ENCODE results near the gene DIAPH3. TPM values are rescaled to one million over a fixed set of nuclear protein-coding genes. Genes with fewer than 3 reads are reported as not detected.
A peak's percentile ranks its signal among the peaks of the same experiment; 100 is the strongest.

Gene DIAPH3
- polyA plus RNA-seq, 3 donors from 2014 or later: 0.03 to 0.25 TPM; not detected in 1

GRCh38 chr13:60016229-60016628 is 147.5 kb downstream of the DIAPH3 start:
- Mint-ChIP-seq H3K27me3 (ENCODE audit: low read depth in 3 of 3) (peaks cover 0 to 2% (median 2%) of the 10 kb centered on the region in 3 donors), H3K4me3 (no peak overlapping the region), H3K36me3 (no peaks in the 10 kb centered on the region), H3K27ac (no peak overlapping the region), H3K4me1 (peaks cover 23 to 27% of the 10 kb centered on the region in 2 donors), H3K9me3 (no peaks in the 10 kb centered on the region)
- DNase-seq: no peak

DNA sequence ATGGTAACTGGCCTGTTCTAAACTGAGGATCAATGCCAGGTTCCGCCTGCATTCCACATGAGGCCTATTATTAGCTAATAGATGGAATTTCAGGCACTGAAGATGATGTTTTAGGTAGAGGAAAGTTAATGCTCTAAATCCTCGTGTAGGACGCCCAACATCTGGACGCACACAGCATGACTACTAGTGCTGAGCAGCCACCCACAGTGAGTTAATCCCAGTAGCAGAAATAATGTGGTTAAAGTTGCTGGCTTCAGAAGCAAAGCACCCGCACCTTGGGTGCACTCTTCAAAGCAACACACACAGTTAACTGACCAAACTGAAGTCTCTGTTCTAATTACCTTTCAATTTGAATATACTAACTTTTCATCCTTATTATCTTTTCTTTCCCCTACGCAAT is 150.6 kb downstream of the DIAPH3 start:
- H3K36me3 Mint-ChIP-seq: no peaks in the 10 kb centered on the region
- H3K27ac Mint-ChIP-seq: no peak overlapping the region
- peaks cover 7 to 16% of the 10 kb centered on the region in 2 donors for H3K4me1 Mint-ChIP-seq
- no peak overlapping the region for H3K4me3 Mint-ChIP-seq
- H3K27me3 Mint-ChIP-seq (ENCODE audit: low read depth in 3 of 3): peaks cover 0 to 2% (median 0%) of the 10 kb centered on the region in 3 donors
- H3K9me3 Mint-ChIP-seq: no peaks in the 10 kb centered on the region
- no peak for DNase-seq

GRCh38 chr13:60012488-60012887 is 151.2 kb downstream of the DIAPH3 start:
- Mint-ChIP-seq H3K9me3 (no peaks in the 10 kb centered on the region), H3K27ac (peak overlapping the region in 1 of 6 donors; percentile 1), H3K4me1 (peaks cover 7 to 16% of the 10 kb centered on the region in 2 donors), H3K4me3 (no peak overlapping the region), H3K36me3 (no peaks in the 10 kb centered on the region), H3K27me3 (ENCODE audit: low read depth in 3 of 3) (peaks cover 0 to 2% (median 0%) of the 10 kb centered on the region in 3 donors)
- DNase-seq: no peak

GRCh38 chr13:60009300-60010253 is 154.2 kb downstream of the DIAPH3 start:
- no peaks in the 10 kb centered on the region for H3K27me3 Mint-ChIP-seq (ENCODE audit: low read depth in 3 of 3)
- peak overlapping the region in 2 of 6 donors; percentile 57 to 80 for H3K27ac Mint-ChIP-seq
- H3K9me3 Mint-ChIP-seq: no peaks in the 10 kb centered on the region
- peaks cover 7 to 10% of the 10 kb centered on the region in 2 donors for H3K4me1 Mint-ChIP-seq
- H3K36me3 Mint-ChIP-seq: peaks cover 0 to 4% (median 3%) of the 10 kb centered on the region in 3 donors
- H3K4me3 Mint-ChIP-seq: peak overlapping the region in 4 of 5 donors; percentile 44 to 73 (median 62)
- DNase-seq: peak in 2 of 3 donors; percentile 19 to 33

DNA sequence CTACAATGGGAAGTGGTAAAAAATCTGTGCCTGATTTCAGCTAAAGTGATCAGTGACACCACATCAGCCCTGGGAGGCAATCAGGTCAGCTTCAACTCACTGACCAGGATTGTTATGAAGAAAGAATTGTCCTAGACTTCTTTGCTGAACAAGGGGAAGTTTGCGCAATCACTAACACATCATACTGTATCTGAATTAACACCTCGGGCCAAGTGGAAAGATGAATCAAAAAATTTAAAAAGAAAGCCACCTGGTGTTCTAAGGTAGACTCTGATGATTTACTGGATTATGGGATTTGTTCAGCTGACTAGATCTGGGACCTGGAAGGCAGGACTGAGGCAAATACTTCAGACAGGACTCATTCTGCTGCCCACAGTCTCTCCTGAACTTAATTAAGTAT is 161.8 kb downstream of the DIAPH3 start:
- no peaks in the 10 kb centered on the region for H3K27me3 Mint-ChIP-seq (ENCODE audit: low read depth in 3 of 3)

GRCh38 chr13:60000976-60001375 is 162.8 kb downstream of the DIAPH3 start:
- no peaks in the 10 kb centered on the region for H3K27me3 Mint-ChIP-seq (ENCODE audit: low read depth in 3 of 3)
- peaks cover 0 to 3% (median 0%) of the 10 kb centered on the region in 3 donors for H3K36me3 Mint-ChIP-seq
- no peak overlapping the region for H3K27ac Mint-ChIP-seq
- H3K4me3 Mint-ChIP-seq: no peak overlapping the region
- peaks cover 0 to 3% of the 10 kb centered on the region in 2 donors for H3K4me1 Mint-ChIP-seq
- DNase-seq: no peak
- H3K9me3 Mint-ChIP-seq: peaks cover 0 to 2% (median 0%) of the 10 kb centered on the region in 6 donors

More for the DNA sequence above, 161.8 kb downstream of the DIAPH3 start:
- no peak for DNase-seq
- H3K27ac Mint-ChIP-seq: no peak overlapping the region
- H3K4me1 Mint-ChIP-seq: peaks cover 0 to 3% of the 10 kb centered on the region in 2 donors
- H3K36me3 Mint-ChIP-seq: peaks cover 0 to 4% (median 3%) of the 10 kb centered on the region in 3 donors
- no peak overlapping the region for H3K4me3 Mint-ChIP-seq
- peaks cover 0 to 2% (median 0%) of the 10 kb centered on the region in 6 donors for H3K9me3 Mint-ChIP-seq

GRCh38 chr13:60000081-60000480 is 163.6 kb downstream of the DIAPH3 start:
- peaks cover 0 to 2% (median 0%) of the 10 kb centered on the region in 6 donors for H3K9me3 Mint-ChIP-seq
- H3K4me3 Mint-ChIP-seq: no peak overlapping the region
- H3K27ac Mint-ChIP-seq: no peak overlapping the region
- peaks cover 0 to 3% (median 0%) of the 10 kb centered on the region in 3 donors for H3K36me3 Mint-ChIP-seq
- no peak for DNase-seq
- H3K4me1 Mint-ChIP-seq: peaks cover 0 to 3% of the 10 kb centered on the region in 2 donors
- H3K27me3 Mint-ChIP-seq (ENCODE audit: low read depth in 3 of 3): no peaks in the 10 kb centered on the region

- Mint-ChIP-seq H3K36me3 (peaks cover 0 to 2% (median 0%) of the 10 kb centered on the region in 3 donors), H3K4me1 (peaks cover 0 to 3% of the 10 kb centered on the region in 2 donors), H3K27ac (no peak overlapping the region), H3K9me3 (peaks cover 0 to 2% (median 0%) of the 10 kb centered on the region in 6 donors), H3K27me3 (ENCODE audit: low read depth in 3 of 3) (peaks cover 0 to 3% (median 0%) of the 10 kb centered on the region in 3 donors), H3K4me3 (no peak overlapping the region)
- no peak for DNase-seq
Measured at GRCh38 chr13:59997976-59998375, 165.8 kb downstream of the DIAPH3 start.

- Mint-ChIP-seq H3K4me3 (no peak overlapping the region), H3K9me3 (no peaks in the 10 kb centered on the region), H3K27ac (no peak overlapping the region), H3K36me3 (peaks cover 0 to 2% (median 0%) of the 10 kb centered on the region in 3 donors), H3K4me1 (no peaks in the 10 kb centered on the region), H3K27me3 (ENCODE audit: low read depth in 3 of 3) (peaks cover 0 to 3% (median 0%) of the 10 kb centered on the region in 3 donors)
- no peak for DNase-seq
Measured at GRCh38 chr13:59996461-59996980, 167.2 kb downstream of the DIAPH3 start.

DNA sequence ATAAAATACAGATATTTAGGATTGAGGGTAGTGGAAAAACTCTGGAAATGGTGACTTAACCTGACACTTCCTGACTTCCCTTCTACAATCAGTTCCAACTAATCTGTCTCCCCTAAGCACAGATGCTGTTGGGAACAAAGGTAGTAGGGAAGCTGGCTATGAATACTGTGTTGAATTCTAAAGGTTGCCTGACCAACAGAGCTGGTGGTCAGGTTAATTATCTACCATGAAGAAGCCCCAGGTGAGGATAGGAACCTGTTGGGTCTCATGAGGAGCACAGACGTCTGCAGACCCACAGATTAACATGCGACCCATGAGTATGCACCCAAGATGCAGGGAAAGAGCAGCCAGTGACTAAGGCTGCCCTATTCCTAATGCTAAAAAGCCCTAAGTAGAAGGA is 172.3 kb downstream of the DIAPH3 start:
- no peak overlapping the region for H3K27ac Mint-ChIP-seq
- DNase-seq: no peak
- H3K9me3 Mint-ChIP-seq: peaks cover 0 to 2% (median 0%) of the 10 kb centered on the region in 6 donors
- H3K36me3 Mint-ChIP-seq: peaks cover 0 to 2% (median 0%) of the 10 kb centered on the region in 3 donors
- H3K4me1 Mint-ChIP-seq: no peaks in the 10 kb centered on the region
- H3K4me3 Mint-ChIP-seq: no peak overlapping the region
- peaks cover 0 to 4% (median 0%) of the 10 kb centered on the region in 3 donors for H3K27me3 Mint-ChIP-seq (ENCODE audit: low read depth in 3 of 3)

DNA sequence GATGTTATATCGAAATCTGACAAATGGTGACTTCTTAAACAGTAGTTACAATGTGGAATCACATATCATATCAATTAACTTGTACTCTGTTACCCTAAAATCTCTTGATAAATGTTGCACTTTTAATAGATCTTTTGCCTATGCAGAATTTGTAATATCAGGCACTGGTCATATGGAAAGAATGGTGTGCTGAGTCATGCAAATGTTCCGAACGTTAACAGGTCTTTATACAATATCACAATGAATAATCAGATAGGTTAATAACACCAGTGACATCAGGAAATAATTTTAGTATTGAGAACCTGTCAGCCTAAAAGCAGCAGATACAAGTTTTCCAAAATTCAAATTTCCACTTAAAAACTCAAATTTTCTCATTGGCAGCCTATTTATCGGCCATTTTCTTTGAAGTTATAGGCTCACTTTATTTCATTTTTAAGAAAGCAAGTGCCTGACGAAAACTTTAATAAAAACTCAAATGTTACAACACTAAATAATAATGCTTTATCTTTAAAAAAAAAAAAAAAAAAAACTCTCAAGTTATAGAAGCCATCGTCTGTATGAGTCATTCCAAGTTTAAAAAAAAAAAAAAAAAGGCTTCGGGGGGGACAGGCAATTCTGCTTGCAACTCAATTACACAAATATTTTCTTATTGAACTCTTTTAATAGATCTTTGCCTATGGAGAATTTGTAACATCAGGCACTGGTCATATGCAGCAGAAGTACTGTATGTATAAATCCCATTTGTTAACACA is 180.9 kb downstream of the DIAPH3 start:
- Mint-ChIP-seq H3K36me3 (peaks cover 0 to 8% (median 4%) of the 10 kb centered on the region in 3 donors), H3K4me1 (peaks cover 7 to 9% of the 10 kb centered on the region in 2 donors), H3K9me3 (peaks cover 0 to 6% (median 0%) of the 10 kb centered on the region in 6 donors), H3K27me3 (ENCODE audit: low read depth in 3 of 3) (no peaks in the 10 kb centered on the region), H3K4me3 (no peak overlapping the region), H3K27ac (no peak overlapping the region)
- DNase-seq: no peak

DNA sequence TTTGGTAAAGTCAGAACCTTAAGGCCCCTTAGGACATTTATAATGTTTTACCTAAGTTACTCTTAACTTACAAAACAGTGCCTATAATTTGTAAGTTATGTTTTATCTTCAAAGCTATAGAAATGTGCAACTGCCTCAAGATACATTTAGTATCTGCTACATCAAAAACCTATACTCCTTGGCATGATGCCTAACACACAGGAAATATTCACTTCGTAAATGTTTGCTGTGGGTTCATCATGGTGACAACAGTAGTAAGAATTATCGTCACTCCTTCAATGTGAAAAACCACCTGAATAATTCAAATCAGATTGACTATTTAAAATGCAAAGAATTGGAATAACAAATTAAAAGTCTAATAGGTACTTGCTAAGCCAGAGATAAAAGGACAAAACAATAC is 184.1 kb downstream of the DIAPH3 start:
- no peaks in the 10 kb centered on the region for H3K27me3 Mint-ChIP-seq (ENCODE audit: low read depth in 3 of 3)
- peaks cover 0 to 8% (median 4%) of the 10 kb centered on the region in 3 donors for H3K36me3 Mint-ChIP-seq
- peaks cover 0 to 6% (median 0%) of the 10 kb centered on the region in 6 donors for H3K9me3 Mint-ChIP-seq
- peak in 2 of 3 donors; percentile 1 to 11 for DNase-seq
- peaks cover 7 to 9% of the 10 kb centered on the region in 2 donors for H3K4me1 Mint-ChIP-seq
- H3K27ac Mint-ChIP-seq: no peak overlapping the region
- no peak overlapping the region for H3K4me3 Mint-ChIP-seq

- no peak for DNase-seq
- Mint-ChIP-seq H3K27ac (no peak overlapping the region), H3K4me3 (no peak overlapping the region), H3K36me3 (peaks cover 0 to 8% (median 4%) of the 10 kb centered on the region in 3 donors), H3K9me3 (peaks cover 0 to 6% (median 0%) of the 10 kb centered on the region in 6 donors), H3K27me3 (ENCODE audit: low read depth in 3 of 3) (no peaks in the 10 kb centered on the region), H3K4me1 (peaks cover 7 to 9% of the 10 kb centered on the region in 2 donors)
Measured at GRCh38 chr13:59978862-59979261, 184.9 kb downstream of the DIAPH3 start.

Data from immature natural killer cell (primary cell).